Breast epithelium (tissue), 4 donors: ENCODE data around the gene VSX1. TPM values are rescaled to one million over a fixed set of nuclear protein-coding genes. Genes with fewer than 3 reads are reported as not detected.

Experiments
- DNase-seq, 2 donors: peaks; one replicate each; pipeline ENCODE4 v3.0.0-alpha.2; 2019; ENCODE audit warnings: low spot score in 2 of 2
- H3K27ac ChIP-seq, 2 donors: fragments of 200-600 bp; sonication (generic) in 1 of 2; one replicate each; pipeline ENCODE4 v1.5.1; 2016 to 2019; ENCODE audit warnings: mild to moderate bottlenecking in 1 of 2
- H3K27me3 ChIP-seq, 2 donors: fragments of 200-600 bp; sonication (generic) in 1 of 2; one replicate each; pipeline versions ENCODE4 v1.5.1 to v1.6.0; 2017 to 2019; ENCODE audit warnings: control low read depth in 1 of 2, mild to moderate bottlenecking in 1 of 2
- H3K36me3 ChIP-seq: fragments of 200-600 bp; one replicate; pipeline ENCODE4 v1.5.1; 2019
- H3K4me1 ChIP-seq, 2 donors: fragments of 200-600 bp; sonication (generic); one replicate each; pipeline ENCODE4 v1.5.1; 2016 to 2019; ENCODE audit warnings: control low read depth in 1 of 2
- H3K4me3 ChIP-seq, 3 donors: fragments of 200-600 bp; sonication (generic); 1 replicate in 2 of 3; 2 replicates in 1 of 3; pipeline ENCODE4 v1.5.1; 2016 to 2019; ENCODE audit warnings: mild to moderate bottlenecking in 3 of 3, moderate library complexity in 2 of 3
- H3K9me3 ChIP-seq, 2 donors: fragments of 200-600 bp; sonication (generic) in 1 of 2; one replicate each; pipeline ENCODE4 v1.5.1; 2016 to 2019; ENCODE audit warnings: control low read depth in 1 of 2
- CTCF ChIP-seq, 3 donors: fragments of 450-650 bp; IDR thresholded peaks; one replicate each; pipeline ENCODE4 v1.5.1; 2016 to 2017; ENCODE audit warnings: antibody characterized with exemption in 3 of 3, mild to moderate bottlenecking in 3 of 3, moderate library complexity in 3 of 3
- POLR2A ChIP-seq: fragments of 450-650 bp; IDR thresholded peaks from one replicate; pipeline ENCODE4 v1.6.1; 2016; ENCODE audit warnings: antibody characterized with exemption, mild to moderate bottlenecking, moderate library complexity
- POLR2AphosphoS5 ChIP-seq, 3 donors: sonication (generic); formaldehyde crosslinking; IDR thresholded peaks; one replicate each; pipeline ENCODE4 v1.6.1; 2017; ENCODE audit warnings: antibody characterized with exemption in 3 of 3
- intact Hi-C: fragments of 100-400 bp; cut with DNase I; formaldehyde crosslinking; loops from one replicate; pipeline ENCODE4 v1.15.1; 2023; ENCODE audit warnings: low total_unique reads
- total RNA-seq, 3 donors: library from RNA; depleted of rRNA; stranded (reverse); fragments of >200 nt; gene quantifications; one replicate each; pipeline ENCODE4 v1.1.0, GENCODE V29; 2016

VSX1 gene
- total RNA-seq, 3 donors from 2014 or later, result 0.44 TPM; not detected in 2

GRCh38 chr20:25054995-25055629 is 26.8 kb downstream of the VSX1 start:
- Histone ChIP-seq H3K36me3 (no peaks in the 10 kb centered on the region), H3K27me3 (no peaks in the 10 kb centered on the region), H3K4me1 (peaks cover 20 to 24% of the 10 kb centered on the region in 2 donors), H3K4me3 (no peak overlapping the region), H3K9me3 (no peaks in the 10 kb centered on the region), H3K27ac (peak overlapping the region in 1 of 2 donors; percentile 96)
- TF ChIP-seq CTCF (IDR thresholded peaks at IDR 0.05) (no peak), POLR2AphosphoS5 (IDR thresholded peaks at IDR 0.05) (no peak), POLR2A (no peak)
- no peak for DNase-seq
- intact Hi-C loops, result loop anchor here (5.0 kb wide), 1 partner anchor 63 kb away; the partner anchor contains the start of gene APMAP

GRCh38 chr20:25054096-25054820 is 27.7 kb downstream of the VSX1 start:
- Histone ChIP-seq H3K27ac (peak overlapping the region; percentile 78 to 82), H3K36me3 (no peaks in the 10 kb centered on the region), H3K4me3 (no peak overlapping the region), H3K27me3 (no peaks in the 10 kb centered on the region), H3K4me1 (peaks cover 17 to 24% of the 10 kb centered on the region in 2 donors), H3K9me3 (no peaks in the 10 kb centered on the region)
- intact Hi-C loops, result no loop called here
- TF ChIP-seq POLR2AphosphoS5 (IDR thresholded peaks at IDR 0.05), result no peak
- TF ChIP-seq CTCF (IDR thresholded peaks at IDR 0.05), result no peak
- no peak for TF ChIP-seq POLR2A
- DNase-seq, result no peak

GRCh38 chr20:25053255-25054031 is 28.5 kb downstream of the VSX1 start:
- H3K9me3 ChIP-seq, result no peaks in the 10 kb centered on the region
- intact Hi-C loops, result no loop called here
- peak in 1 of 2 donors; percentile 64 for DNase-seq
- peaks cover 14 to 17% of the 10 kb centered on the region in 2 donors for H3K4me1 ChIP-seq
- peak overlapping the region; percentile 78 to 82 for H3K27ac ChIP-seq
- no peaks in the 10 kb centered on the region for H3K36me3 ChIP-seq
- peak overlapping the region in 2 of 3 donors; percentile 8 to 34 for H3K4me3 ChIP-seq
- TF ChIP-seq CTCF (IDR thresholded peaks at IDR 0.05) (no peak), POLR2AphosphoS5 (IDR thresholded peaks at IDR 0.05) (peak in 1 of 3 donors; percentile 38)
- H3K27me3 ChIP-seq, result no peaks in the 10 kb centered on the region

- peak in 1 of 2 donors; percentile 35 for DNase-seq
- H3K36me3 ChIP-seq, result no peaks in the 10 kb centered on the region
- H3K27me3 ChIP-seq, result no peaks in the 10 kb centered on the region
- intact Hi-C loops, result no loop called here
- H3K4me1 ChIP-seq, result peaks cover 14 to 17% of the 10 kb centered on the region in 2 donors
- no peak for TF ChIP-seq POLR2A
- TF ChIP-seq POLR2AphosphoS5 (IDR thresholded peaks at IDR 0.05), result peak in 1 of 3 donors; percentile 75
- no peak for TF ChIP-seq CTCF (IDR thresholded peaks at IDR 0.05)
- peak overlapping the region in 1 of 3 donors; percentile 34 for H3K4me3 ChIP-seq
- H3K27ac ChIP-seq, result peak overlapping the region; percentile 78 to 84
- no peaks in the 10 kb centered on the region for H3K9me3 ChIP-seq
These were observed 29.4 kb downstream of the VSX1 start for GRCh38 chr20:25052255-25053194.
